Suprapubic skin (tissue), 4 donors: Measurements from ENCODE around the gene EFCAB8.

Experiments
- CTCF ChIP-seq, 2 donors: fragments of 200-600 bp in 1 of 2; fragments of 450-650 bp in 1 of 2; sonication (generic) in 1 of 2; IDR thresholded peaks; one replicate each; pipeline ENCODE4 v1.5.1; 2016 to 2019; ENCODE audit warnings: antibody characterized with exemption in 2 of 2, mild to moderate bottlenecking in 1 of 2, moderate library complexity in 1 of 2
- EP300 ChIP-seq: sonication (generic); formaldehyde crosslinking; IDR thresholded peaks from one replicate; pipeline ENCODE4 v1.6.1; 2017; ENCODE audit warnings: antibody characterized with exemption
- POLR2A ChIP-seq, 2 donors: fragments of 450-650 bp; IDR thresholded peaks; one replicate each; pipeline ENCODE4 v1.6.1; 2017; ENCODE audit warnings: antibody characterized with exemption in 2 of 2, mild to moderate bottlenecking in 2 of 2, moderate library complexity in 2 of 2
- POLR2AphosphoS5 ChIP-seq, 3 donors: sonication (generic); formaldehyde crosslinking; IDR thresholded peaks; one replicate each; pipeline ENCODE4 v1.6.1; 2017; ENCODE audit warnings: antibody characterized with exemption in 3 of 3

- TF ChIP-seq EP300 (no peak), CTCF (IDR thresholded peaks at IDR 0.05) (no peak), POLR2AphosphoS5 (IDR thresholded peaks at IDR 0.05) (no peak), POLR2A (IDR thresholded peaks at IDR 0.05) (no peak)
These were observed 10.8 kb upstream of the EFCAB8 start for GRCh38 chr20:32847964-32848363.
